Choroid plexus epithelial cell (primary cell): ENCODE results near the gene CTNNA3.
A peak's percentile ranks its signal among the peaks of the same experiment; 100 is the strongest.

Experiments used
- DNase-seq: peaks from one replicate; pipeline ENCODE4 v3.0.0-alpha.2; 2010; ENCODE audit warnings: low read depth
- H3K4me3 ChIP-seq: 2 replicates; pipeline ENCODE4 v1.5.1; 2011; ENCODE audit warnings: low read depth, mild to moderate bottlenecking, control low read depth, low read length, moderate library complexity
- CTCF ChIP-seq: conservative IDR thresholded peaks from 2 replicates; pipeline ENCODE4 v1.5.1; 2011; ENCODE audit warnings: low read depth, mild to moderate bottlenecking, control low read depth, inconsistent platforms, low read length, moderate library complexity

Gene CTNNA3

GRCh38 chr10:67612176-67612575 lies 83.8 kb downstream of the CTNNA3 start:
- no peak for TF ChIP-seq CTCF
- DNase-seq: no peak
- H3K4me3 ChIP-seq: no peak overlapping the region

- TF ChIP-seq CTCF: no peak
- no peak overlapping the region for H3K4me3 ChIP-seq
- DNase-seq: peak; percentile 14
Observed at GRCh38 chr10:67609996-67610793, 85.8 kb downstream of the CTNNA3 start.

- H3K4me3 ChIP-seq: no peak overlapping the region
- no peak for DNase-seq
- no peak for TF ChIP-seq CTCF
Observed at GRCh38 chr10:67608001-67608400, 88.0 kb downstream of the CTNNA3 start.

- DNase-seq: peak; percentile 17
- H3K4me3 ChIP-seq: no peak overlapping the region
- no peak for TF ChIP-seq CTCF
Observed at GRCh38 chr10:67607472-67607871, 88.5 kb downstream of the CTNNA3 start.

GRCh38 chr10:67606572-67606971 lies 89.4 kb downstream of the CTNNA3 start:
- no peak overlapping the region for H3K4me3 ChIP-seq
- TF ChIP-seq CTCF: no peak
- DNase-seq: peak; percentile 79

- no peak for DNase-seq
- no peak overlapping the region for H3K4me3 ChIP-seq
- TF ChIP-seq CTCF: no peak
Observed at GRCh38 chr10:67603701-67604100, 92.3 kb downstream of the CTNNA3 start.

- no peak for TF ChIP-seq CTCF
- DNase-seq: no peak
- no peak overlapping the region for H3K4me3 ChIP-seq
Observed at GRCh38 chr10:67603086-67603485, 92.9 kb downstream of the CTNNA3 start.
